Spleen (tissue), 7 donors: ENCODE data around the gene ANKS1B.

ENCODE experiments used
- CTCF ChIP-seq, 11 experiments: fragments of 200-600 bp in 7 of 11; fragments of 450-650 bp in 4 of 11; sonication (generic) in 4 of 11; IDR thresholded peaks in 8 of 11; conservative IDR thresholded peaks in 3 of 11; 1 replicate in 7 of 11; 2 replicates in 4 of 11; pipeline versions ENCODE4 v1.4.0 to v1.8.0; 2016 to 2021; ENCODE audit warnings: antibody characterized with exemption in 11 of 11, inconsistent platforms in 4 of 11, mild to moderate bottlenecking in 1 of 11
- POLR2A ChIP-seq, 3 donors: fragments of 450-650 bp; IDR thresholded peaks; one replicate each; pipeline ENCODE4 v1.5.1; 2017; ENCODE audit warnings: antibody characterized with exemption in 3 of 3, mild to moderate bottlenecking in 1 of 3
- POLR2AphosphoS5 ChIP-seq, 3 donors: sonication (generic); formaldehyde crosslinking; IDR thresholded peaks; one replicate each; pipeline ENCODE4 v1.5.1; 2017; ENCODE audit warnings: antibody characterized with exemption in 3 of 3
- donor health status: DM: no; HTN: no; CAD: no; lungs with moderate emphysema.
- donor health status: DM: no; HTN: no; CAD: no.
- donor health status: DM: no; HTN: no; CAD: no.

GRCh38 chr12:99079811-99080210, 904.9 kb downstream of the ANKS1B start:
- TF ChIP-seq CTCF (IDR thresholded peaks at IDR 0.05 in 8 of 11, conservative IDR thresholded peaks at IDR 0.05 in 3 of 11) (no peak), POLR2AphosphoS5 (IDR thresholded peaks at IDR 0.05) (no peak), POLR2A (IDR thresholded peaks at IDR 0.05) (no peak)
